HL-60 (cell line): ENCODE results near the gene PIWIL4.

ENCODE experiments used
- CTCF ChIP-seq: IDR thresholded peaks from one replicate; pipeline ENCODE4 v1.5.1; 2011; ENCODE audit warnings: low read length, control low read depth, inconsistent platforms; ENCODE audit not compliant: insufficient read depth
- POLR2AphosphoS5 ChIP-seq: IDR thresholded peaks from 2 replicates; pipeline ENCODE4 v1.6.1; 2012; ENCODE audit warnings: low read depth
- REST ChIP-seq: IDR thresholded peaks from 2 replicates; pipeline ENCODE4 v1.6.1; 2012; ENCODE audit warnings: low read depth; ENCODE audit not compliant: insufficient replicate concordance

DNA sequence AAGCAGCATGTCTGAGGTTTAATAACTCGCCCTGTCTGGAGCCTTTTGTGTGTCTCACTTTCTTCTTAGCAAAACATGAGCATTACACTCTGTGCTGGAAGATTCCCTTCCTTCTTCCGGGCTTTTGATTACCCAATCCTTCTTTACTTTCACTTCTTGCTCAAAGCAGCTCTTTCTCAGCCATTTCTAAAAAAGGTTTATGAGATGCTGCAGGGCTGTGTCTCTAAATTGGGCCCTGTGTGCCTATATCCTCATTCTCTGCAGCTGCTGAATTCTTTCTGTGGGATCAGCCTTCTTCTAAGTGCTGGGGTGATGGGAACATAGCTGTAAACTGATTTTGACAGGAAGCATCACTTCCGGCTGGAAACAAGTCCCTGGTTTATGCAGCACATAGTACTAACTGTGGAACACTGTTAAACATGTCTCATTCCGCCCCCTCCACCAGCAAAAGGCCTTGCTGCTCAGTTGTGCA, 71.8 kb downstream of the PIWIL4 start:
- no peak for TF ChIP-seq CTCF
- no peak for TF ChIP-seq POLR2AphosphoS5
- TF ChIP-seq REST: no peak
